ENCODE results near the gene AIFM3. TPM values are rescaled to one million over a fixed set of nuclear protein-coding genes. Genes with fewer than 3 reads are reported as not detected.

AIFM3 gene
- total RNA-seq, 1 experiment from 2014 or later, result 9.7 TPM

DNA sequence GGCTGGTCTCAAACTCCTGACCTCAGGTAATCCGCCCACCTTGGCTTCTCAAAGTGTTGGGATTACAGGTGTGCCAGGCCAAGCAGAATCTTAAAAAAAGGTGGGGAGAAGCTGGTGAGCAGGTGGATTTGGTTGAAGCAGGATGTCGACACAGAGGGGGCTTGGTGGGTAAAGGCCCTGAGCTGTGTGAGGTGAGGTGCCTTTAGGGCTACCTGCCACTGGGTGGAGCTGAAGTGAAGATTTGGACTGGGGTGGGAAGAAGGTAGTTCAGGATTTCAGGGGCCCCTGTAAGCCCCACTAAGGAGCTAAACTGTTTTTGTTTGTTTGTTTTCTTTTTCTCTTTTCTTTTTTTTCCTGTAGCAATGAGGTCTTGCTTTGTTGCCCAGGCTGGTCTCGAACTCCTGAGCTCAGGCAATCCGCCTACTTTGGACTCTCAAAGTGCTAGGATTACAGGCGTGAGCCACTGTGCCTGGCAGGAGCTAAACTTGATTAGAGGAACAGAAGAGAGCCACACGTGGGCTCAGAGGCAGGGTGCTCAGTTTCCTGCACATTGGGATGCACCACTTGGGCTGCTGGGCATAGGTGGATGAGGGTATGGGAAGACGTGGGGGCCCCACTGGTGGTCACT, 53.9 kb downstream of the AIFM3 start:
- Histone ChIP-seq H2AFZ (ENCODE audit: low read depth, low read length, poor library complexity, severe bottlenecking) (no peak overlapping the region), H3K9me3 (ENCODE audit: control insufficient read depth in 1 of 2, insufficient read depth in 1 of 2, low read depth in 1 of 2, low read length in 2 of 2) (no peaks in the 10 kb centered on the region), H4K20me1 (ENCODE audit: insufficient read depth) (no peaks in the 10 kb centered on the region), H3K4me2 (ENCODE audit: low read length) (no peak overlapping the region), H3K36me3 (ENCODE audit: control insufficient read depth in 1 of 2, insufficient read depth in 2 of 2, low read length in 2 of 2) (no peaks in the 10 kb centered on the region), H3K27me3 (ENCODE audit: insufficient read depth, low read length) (no peaks in the 10 kb centered on the region), H3K79me2 (ENCODE audit: insufficient read depth, low read length) (no peaks in the 10 kb centered on the region), H3K9ac (ENCODE audit: low read length) (no peak overlapping the region), H3K4me1 (ENCODE audit: control insufficient read depth in 1 of 2, insufficient read depth in 2 of 2, low read length in 2 of 2) (no peaks in the 10 kb centered on the region), H3K9me2 (ENCODE audit: insufficient read depth) (no peaks in the 10 kb centered on the region), H3K4me3 (replicated peaks in 1 of 2; ENCODE audit: low read depth in 1 of 2, low read length in 2 of 2) (no peak overlapping the region), H3K27ac (ENCODE audit: low read depth, low read length) (no peak overlapping the region)
- ATAC-seq, result peak; percentile 86
- RAD21 ChIA-PET (ENCODE audit: low non-redundant PET in 1 of 2, low total read pairs in 2 of 2, uncharacterized antibody in 2 of 2, unreplicated experiment in 2 of 2), result interaction anchor here in 1 of 2 experiments (0.6 kb wide), 2 partner anchors 17 to 647 kb away, joined by 3 to 4 read pairs; no protein-coding TSS in a partner anchor
- POLR2A ChIA-PET, result no interaction called here
- intact Hi-C loops (cut with micrococcal nuclease), result no loop called here
- CTCF ChIA-PET, result interaction anchor here (0.7 to 1.8 kb wide), 7 partner anchors 18 to 135 kb away, joined by 3 to 7 read pairs (median 3); partner anchors contain the start of genes LRRC74B and THAP7
- no TSS peak for BruUV-seq (replicated peaks)
- TF ChIP-seq CTCF (IDR thresholded peaks at IDR 0.05 in 2 of 3, conservative IDR thresholded peaks at IDR 0.05 in 1 of 3; ENCODE audit: borderline replicate concordance in 1 of 3, insufficient read depth in 1 of 3, low read depth in 2 of 3, low read length in 2 of 3) (peak; percentile 23 to 65 (median 60); a peak in 5 of 6 replicates), EZH2phosphoT487 (IDR thresholded peaks at IDR 0.05; ENCODE audit: borderline replicate concordance) (no peak)
- DNase-seq (ENCODE audit: low read depth, low spot score), result no peak

DNA sequence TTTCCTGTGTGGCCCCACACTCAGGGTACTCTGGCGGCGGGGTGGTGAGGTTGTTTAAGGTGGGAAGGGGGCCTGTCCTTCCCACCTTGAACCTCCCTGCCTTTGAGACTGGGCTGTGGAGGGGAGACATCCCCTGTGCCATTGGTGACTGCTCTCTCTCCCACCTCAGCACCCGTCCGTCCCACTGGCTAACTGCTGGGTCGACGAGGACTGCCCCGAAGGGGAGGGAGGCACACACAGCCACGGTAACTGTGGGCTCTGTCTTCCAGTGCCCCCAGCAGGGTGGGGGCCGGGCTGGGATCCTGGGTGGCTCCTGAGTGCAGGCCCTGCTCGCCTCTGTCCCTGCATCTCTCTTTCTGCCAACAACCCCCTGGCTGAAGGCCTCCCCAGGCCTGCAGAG, 55.5 kb downstream of the AIFM3 start:
- ChIA-PET RAD21 (ENCODE audit: low non-redundant PET in 1 of 2, low total read pairs in 2 of 2, uncharacterized antibody in 2 of 2, unreplicated experiment in 2 of 2) (no interaction called here), CTCF (no interaction called here), POLR2A (no interaction called here)
- H3K36me3 ChIP-seq (ENCODE audit: control insufficient read depth in 1 of 2, insufficient read depth in 2 of 2, low read length in 2 of 2), result no peaks in the 10 kb centered on the region
- no peak for DNase-seq (ENCODE audit: low read depth, low spot score)
- H3K9me3 ChIP-seq (ENCODE audit: control insufficient read depth in 1 of 2, insufficient read depth in 1 of 2, low read depth in 1 of 2, low read length in 2 of 2), result no peaks in the 10 kb centered on the region
- intact Hi-C loops (cut with micrococcal nuclease), result no loop called here
- no TSS peak for BruUV-seq (replicated peaks)
- no peaks in the 10 kb centered on the region for H3K27me3 ChIP-seq (ENCODE audit: insufficient read depth, low read length)
- no peak overlapping the region for H3K4me3 ChIP-seq (replicated peaks in 1 of 2; ENCODE audit: low read depth in 1 of 2, low read length in 2 of 2)
- no peaks in the 10 kb centered on the region for H4K20me1 ChIP-seq (ENCODE audit: insufficient read depth)
- no peaks in the 10 kb centered on the region for H3K4me1 ChIP-seq (ENCODE audit: control insufficient read depth in 1 of 2, insufficient read depth in 2 of 2, low read length in 2 of 2)
- H3K9me2 ChIP-seq (ENCODE audit: insufficient read depth), result no peaks in the 10 kb centered on the region
- H3K4me2 ChIP-seq (ENCODE audit: low read length), result no peak overlapping the region
- no peak overlapping the region for H3K27ac ChIP-seq (ENCODE audit: low read depth, low read length)
- ATAC-seq, result no peak
- H3K9ac ChIP-seq (ENCODE audit: low read length), result no peak overlapping the region
- no peak overlapping the region for H2AFZ ChIP-seq (ENCODE audit: low read depth, low read length, poor library complexity, severe bottlenecking)
- TF ChIP-seq REST (IDR thresholded peaks at IDR 0.05; ENCODE audit: low read depth) (no peak), CEBPB (IDR thresholded peaks at IDR 0.05; ENCODE audit: low read depth) (no peak), CTCF (IDR thresholded peaks at IDR 0.05 in 2 of 3, conservative IDR thresholded peaks at IDR 0.05 in 1 of 3; ENCODE audit: borderline replicate concordance in 1 of 3, insufficient read depth in 1 of 3, low read depth in 2 of 3, low read length in 2 of 3) (no peak)
- H3K79me2 ChIP-seq (ENCODE audit: insufficient read depth, low read length), result no peaks in the 10 kb centered on the region
